ENCODE measurements around the gene DROSHA.

The DROSHA gene

DNA sequence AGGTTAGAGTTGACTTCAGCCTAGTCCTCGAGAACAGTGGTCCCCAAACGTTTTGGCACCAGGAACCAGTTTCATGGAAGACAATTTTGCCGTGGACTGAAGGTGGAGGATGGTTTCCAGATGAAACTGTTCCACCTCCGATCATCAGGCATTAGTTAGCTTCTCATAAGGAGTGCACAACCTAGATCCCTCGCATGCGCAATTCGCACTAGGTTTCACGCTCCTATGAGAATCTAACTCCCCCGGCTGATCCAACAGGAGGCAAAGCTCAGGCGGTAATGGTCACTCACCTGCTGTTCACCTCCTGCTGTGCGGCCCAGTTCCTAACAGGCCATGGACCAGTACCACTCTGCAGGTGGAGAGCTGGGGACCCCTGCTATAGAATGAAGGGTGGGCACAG, 174.9 kb downstream of the DROSHA start:
- Histone ChIP-seq H3K27me3 (ENCODE audit: insufficient read depth, low read length, poor library complexity) (no peaks in the 10 kb centered on the region), H4K20me1 (ENCODE audit: insufficient read depth, low read length) (no peaks in the 10 kb centered on the region), H3K4me3 (ENCODE audit: low read depth in 1 of 2, low read length in 2 of 2) (no peak overlapping the region), H3K27ac (ENCODE audit: low read length) (no peak overlapping the region), H3K4me1 (ENCODE audit: insufficient read depth, low read length) (no peaks in the 10 kb centered on the region), H2AFZ (ENCODE audit: low read depth, low read length) (no peak overlapping the region), H3K9me3 (ENCODE audit: insufficient read depth, low read length, severe bottlenecking) (no peaks in the 10 kb centered on the region), H3K4me2 (ENCODE audit: insufficient read depth, low read length) (no peak overlapping the region), H3K9ac (ENCODE audit: low read depth, low read length) (no peak overlapping the region), H3K79me2 (ENCODE audit: insufficient read depth, low read length) (no peaks in the 10 kb centered on the region), H3K36me3 (ENCODE audit: insufficient read depth, low read length) (no peaks in the 10 kb centered on the region)
- TF ChIP-seq, protein P1, sequence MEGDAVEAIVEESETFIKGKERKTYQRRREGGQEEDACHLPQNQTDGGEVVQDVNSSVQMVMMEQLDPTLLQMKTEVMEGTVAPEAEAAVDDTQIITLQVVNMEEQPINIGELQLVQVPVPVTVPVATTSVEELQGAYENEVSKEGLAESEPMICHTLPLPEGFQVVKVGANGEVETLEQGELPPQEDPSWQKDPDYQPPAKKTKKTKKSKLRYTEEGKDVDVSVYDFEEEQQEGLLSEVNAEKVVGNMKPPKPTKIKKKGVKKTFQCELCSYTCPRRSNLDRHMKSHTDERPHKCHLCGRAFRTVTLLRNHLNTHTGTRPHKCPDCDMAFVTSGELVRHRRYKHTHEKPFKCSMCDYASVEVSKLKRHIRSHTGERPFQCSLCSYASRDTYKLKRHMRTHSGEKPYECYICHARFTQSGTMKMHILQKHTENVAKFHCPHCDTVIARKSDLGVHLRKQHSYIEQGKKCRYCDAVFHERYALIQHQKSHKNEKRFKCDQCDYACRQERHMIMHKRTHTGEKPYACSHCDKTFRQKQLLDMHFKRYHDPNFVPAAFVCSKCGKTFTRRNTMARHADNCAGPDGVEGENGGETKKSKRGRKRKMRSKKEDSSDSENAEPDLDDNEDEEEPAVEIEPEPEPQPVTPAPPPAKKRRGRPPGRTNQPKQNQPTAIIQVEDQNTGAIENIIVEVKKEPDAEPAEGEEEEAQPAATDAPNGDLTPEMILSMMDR (IDR thresholded peaks at IDR 0.05; ENCODE audit: borderline replicate concordance, extremely low read depth, low read length, poor library complexity, severe bottlenecking), result no peak
- TF ChIP-seq EZH2 (IDR thresholded peaks at IDR 0.05; ENCODE audit: borderline replicate concordance, low read depth, low read length, severe bottlenecking), result no peak
- ATAC-seq (ENCODE audit: insufficient read depth, low read depth) (no peak), DNase-seq (no peak)

- Histone ChIP-seq H3K79me2 (ENCODE audit: insufficient read depth, low read length) (no peaks in the 10 kb centered on the region), H3K27ac (ENCODE audit: low read length) (no peak overlapping the region), H3K4me1 (ENCODE audit: insufficient read depth, low read length) (no peaks in the 10 kb centered on the region), H3K4me3 (ENCODE audit: low read depth in 1 of 2, low read length in 2 of 2) (no peak overlapping the region), H2AFZ (ENCODE audit: low read depth, low read length) (no peak overlapping the region), H3K36me3 (ENCODE audit: insufficient read depth, low read length) (no peaks in the 10 kb centered on the region), H3K9ac (ENCODE audit: low read depth, low read length) (no peak overlapping the region), H3K9me3 (ENCODE audit: insufficient read depth, low read length, severe bottlenecking) (no peaks in the 10 kb centered on the region), H4K20me1 (ENCODE audit: insufficient read depth, low read length) (no peaks in the 10 kb centered on the region), H3K4me2 (ENCODE audit: insufficient read depth, low read length) (no peak overlapping the region), H3K27me3 (ENCODE audit: insufficient read depth, low read length, poor library complexity) (no peaks in the 10 kb centered on the region)
- DNase-seq (no peak), ATAC-seq (ENCODE audit: insufficient read depth, low read depth) (no peak)
- TF ChIP-seq, protein P1 (IDR thresholded peaks at IDR 0.05; ENCODE audit: borderline replicate concordance, extremely low read depth, low read length, poor library complexity, severe bottlenecking), result no peak
- no peak for TF ChIP-seq EZH2 (IDR thresholded peaks at IDR 0.05; ENCODE audit: borderline replicate concordance, low read depth, low read length, severe bottlenecking)
Measured at GRCh38 chr5:31355337-31355736, 176.6 kb downstream of the DROSHA start.

All from DND-41 (cell line).